Stimulated activated CD4-positive, alpha-beta T cell treated with anti-CD3 and anti-CD28 coated beads, Interleukin-15, amount 100 ng/mL, for 1 hour (primary cell): Measurements from ENCODE around the gene TAF6.
A peak's percentile ranks its signal among the peaks of the same experiment; 100 is the strongest.

Source experiments
- DNase-seq, 2 donors: peaks; one replicate each; pipeline ENCODE4 v3.0.0-alpha.2; 2020; ENCODE audit warnings: low read depth in 1 of 2, low spot score in 1 of 2

Gene TAF6

GRCh38 chr7:100098913-100099312, 20.2 kb downstream of the TAF6 start:
- DNase-seq: no peak

- no peak for DNase-seq
Observed at GRCh38 chr7:100095704-100096103, 23.5 kb downstream of the TAF6 start.

GRCh38 chr7:100095289-100095688, 23.9 kb downstream of the TAF6 start:
- no peak for DNase-seq

GRCh38 chr7:100093925-100094486, 25.2 kb downstream of the TAF6 start:
- DNase-seq: no peak

GRCh38 chr7:100093498-100093897, 25.7 kb downstream of the TAF6 start:
- DNase-seq: no peak

- DNase-seq: no peak
Observed at GRCh38 chr7:100093054-100093453, 26.1 kb downstream of the TAF6 start.

GRCh38 chr7:100091411-100092181, 27.6 kb downstream of the TAF6 start:
- DNase-seq: no peak

GRCh38 chr7:100090527-100091410, 28.4 kb downstream of the TAF6 start:
- no peak for DNase-seq

- DNase-seq: no peak
Observed at GRCh38 chr7:100089458-100090196, 29.5 kb downstream of the TAF6 start.

GRCh38 chr7:100088621-100089457, 30.3 kb downstream of the TAF6 start, which contains the start of gene COPS6:
COPS6 (plus strand) TSS chr7:100088969; CDS start chr7:100088991, 22 bp downstream.
- peak; percentile 76 to 87 for DNase-seq

- DNase-seq: no peak
Observed at GRCh38 chr7:100088095-100088620, 31.0 kb downstream of the TAF6 start.

GRCh38 chr7:100087055-100087750, 32.0 kb downstream of the TAF6 start:
- DNase-seq: no peak

GRCh38 chr7:100085515-100085914, 33.6 kb downstream of the TAF6 start:
- DNase-seq: no peak

- DNase-seq: no peak
Observed at GRCh38 chr7:100082978-100083377, 36.2 kb downstream of the TAF6 start.

GRCh38 chr7:100081535-100082102, 37.5 kb downstream of the TAF6 start, which contains the start of gene ZNF3:
ZNF3 (minus strand) TSS chr7:100081723; CDS start chr7:100077357, 4,366 bp downstream.
- DNase-seq: peak; percentile 93 to 94

GRCh38 chr7:100080907-100081534, 38.1 kb downstream of the TAF6 start:
- DNase-seq: peak in 1 of 2 donors; percentile 12

- no peak for DNase-seq
Observed at GRCh38 chr7:100079024-100079560, 40.1 kb downstream of the TAF6 start.

GRCh38 chr7:100077205-100077604, 42.0 kb downstream of the TAF6 start:
- no peak for DNase-seq
